ENCODE measurements around the gene COMMD9. TPM values are rescaled to one million over a fixed set of nuclear protein-coding genes. Genes with fewer than 3 reads are reported as not detected.

COMMD9 gene
- total RNA-seq, 1 experiment from 2014 or later: 70.8 TPM

DNA sequence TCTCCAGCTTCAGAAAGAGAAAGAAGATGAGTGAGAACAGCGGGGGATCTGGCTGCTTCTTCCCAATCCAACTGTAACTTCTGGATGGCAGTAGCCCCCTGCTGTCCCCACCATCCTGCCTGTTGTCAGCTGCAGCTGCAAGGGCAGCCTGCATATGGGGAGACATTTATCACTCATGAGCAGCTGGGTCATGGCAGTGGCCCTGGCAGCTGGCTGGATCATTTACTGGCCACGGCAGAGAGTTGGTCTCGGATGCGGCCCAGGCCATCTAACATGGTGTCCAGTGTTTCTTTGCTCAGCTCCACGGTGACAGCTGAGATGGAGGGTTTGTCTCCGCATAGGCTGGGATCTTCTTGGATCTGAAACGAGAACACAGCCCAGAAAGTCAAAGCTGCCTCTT is 14.8 kb downstream of the COMMD9 start:
- Histone ChIP-seq H3K27me3 (ENCODE audit: low read length) (no peaks in the 10 kb centered on the region), H3F3A (ENCODE audit: low read length, unreplicated experiment) (no peaks in the 10 kb centered on the region), H3K4me3 (ENCODE audit: low read length) (no peak overlapping the region), H3K27ac (ENCODE audit: low read length) (no peak overlapping the region), H3K79me2 (ENCODE audit: low read length) (no peaks in the 10 kb centered on the region), H3K36me3 (ENCODE audit: low read depth, low read length) (no peaks in the 10 kb centered on the region), H3K9me2 (replicated peaks; ENCODE audit: low read length) (no peaks in the 10 kb centered on the region), H3K9ac (ENCODE audit: low read length) (no peak overlapping the region), H4K20me1 (ENCODE audit: low read length) (no peaks in the 10 kb centered on the region), H3K9me3 (ENCODE audit: low read length) (no peaks in the 10 kb centered on the region), H2AFZ (ENCODE audit: low read length) (no peak overlapping the region), H3K4me1 (ENCODE audit: insufficient read depth, low read length) (no peaks in the 10 kb centered on the region), H3K4me2 (ENCODE audit: low read length) (no peak overlapping the region)
- no TSS peak for BruUV-seq (replicated peaks)
- DNase-seq: no peak
- intact Hi-C loops (cut with micrococcal nuclease): no loop called here
- TF ChIP-seq EZH2phosphoT487 (IDR thresholded peaks at IDR 0.05; ENCODE audit: borderline replicate concordance, low read length) (no peak), EZH2 (IDR thresholded peaks at IDR 0.05; ENCODE audit: low read length, unreplicated experiment) (no peak)
- TF ChIP-seq, protein P1, sequence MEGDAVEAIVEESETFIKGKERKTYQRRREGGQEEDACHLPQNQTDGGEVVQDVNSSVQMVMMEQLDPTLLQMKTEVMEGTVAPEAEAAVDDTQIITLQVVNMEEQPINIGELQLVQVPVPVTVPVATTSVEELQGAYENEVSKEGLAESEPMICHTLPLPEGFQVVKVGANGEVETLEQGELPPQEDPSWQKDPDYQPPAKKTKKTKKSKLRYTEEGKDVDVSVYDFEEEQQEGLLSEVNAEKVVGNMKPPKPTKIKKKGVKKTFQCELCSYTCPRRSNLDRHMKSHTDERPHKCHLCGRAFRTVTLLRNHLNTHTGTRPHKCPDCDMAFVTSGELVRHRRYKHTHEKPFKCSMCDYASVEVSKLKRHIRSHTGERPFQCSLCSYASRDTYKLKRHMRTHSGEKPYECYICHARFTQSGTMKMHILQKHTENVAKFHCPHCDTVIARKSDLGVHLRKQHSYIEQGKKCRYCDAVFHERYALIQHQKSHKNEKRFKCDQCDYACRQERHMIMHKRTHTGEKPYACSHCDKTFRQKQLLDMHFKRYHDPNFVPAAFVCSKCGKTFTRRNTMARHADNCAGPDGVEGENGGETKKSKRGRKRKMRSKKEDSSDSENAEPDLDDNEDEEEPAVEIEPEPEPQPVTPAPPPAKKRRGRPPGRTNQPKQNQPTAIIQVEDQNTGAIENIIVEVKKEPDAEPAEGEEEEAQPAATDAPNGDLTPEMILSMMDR (conservative IDR thresholded peaks at IDR 0.05; ENCODE audit: low read depth, low read length): no peak
- CTCF ChIA-PET: no interaction called here
- POLR2A ChIA-PET (ENCODE audit: unreplicated experiment): no interaction called here
- ATAC-seq: no peak

GRCh38 chr11:36273110-36273509 is 16.1 kb downstream of the COMMD9 start:
- H3K4me3 ChIP-seq (ENCODE audit: low read length): no peak overlapping the region
- H3K79me2 ChIP-seq (ENCODE audit: low read length): no peaks in the 10 kb centered on the region
- H4K20me1 ChIP-seq (ENCODE audit: low read length): no peaks in the 10 kb centered on the region
- POLR2A ChIA-PET (ENCODE audit: unreplicated experiment): no interaction called here
- TF ChIP-seq EZH2phosphoT487 (IDR thresholded peaks at IDR 0.05; ENCODE audit: borderline replicate concordance, low read length): no peak
- H3K4me2 ChIP-seq (ENCODE audit: low read length): no peak overlapping the region
- H3K27me3 ChIP-seq (ENCODE audit: low read length): no peaks in the 10 kb centered on the region
- ATAC-seq: no peak
- no peaks in the 10 kb centered on the region for H3K36me3 ChIP-seq (ENCODE audit: low read depth, low read length)
- CTCF ChIA-PET: no interaction called here
- no peaks in the 10 kb centered on the region for H3K4me1 ChIP-seq (ENCODE audit: insufficient read depth, low read length)
- no peaks in the 10 kb centered on the region for H3F3A ChIP-seq (ENCODE audit: low read length, unreplicated experiment)
- H2AFZ ChIP-seq (ENCODE audit: low read length): no peak overlapping the region
- no TSS peak for BruUV-seq (replicated peaks)
- H3K27ac ChIP-seq (ENCODE audit: low read length): no peak overlapping the region
- H3K9me3 ChIP-seq (ENCODE audit: low read length): no peaks in the 10 kb centered on the region
- no peaks in the 10 kb centered on the region for H3K9me2 ChIP-seq (replicated peaks; ENCODE audit: low read length)
- no peak overlapping the region for H3K9ac ChIP-seq (ENCODE audit: low read length)
- DNase-seq: no peak
- intact Hi-C loops (cut with micrococcal nuclease): no loop called here

DNA sequence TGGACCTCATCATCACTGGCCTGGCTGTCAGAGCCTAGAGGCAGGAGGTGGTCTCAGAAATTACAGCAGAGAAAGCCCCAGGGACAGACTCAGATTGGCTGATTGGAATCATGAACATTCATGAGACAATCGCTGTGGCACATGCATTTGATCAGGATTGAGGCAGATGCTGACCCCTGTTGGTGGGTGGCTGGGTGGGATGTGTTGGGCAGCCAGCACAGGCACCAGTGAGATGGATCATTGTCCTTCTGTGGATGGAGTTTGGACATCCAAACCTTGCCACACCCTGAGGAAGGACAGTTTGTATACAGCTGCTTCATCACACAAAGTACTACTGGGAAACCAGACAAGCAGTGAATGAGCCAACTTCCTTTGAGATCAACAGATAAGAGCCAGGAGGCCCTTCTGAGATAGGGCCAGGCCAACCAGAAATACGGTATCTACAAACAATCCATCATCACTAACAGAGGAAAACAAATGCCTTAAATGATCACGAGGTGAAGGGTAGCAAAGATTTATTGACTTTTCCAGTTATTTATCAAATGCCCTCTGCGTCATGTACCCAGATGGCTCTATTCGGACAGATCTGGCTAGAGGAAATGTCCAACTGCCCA is 17.3 kb downstream of the COMMD9 start:
- Histone ChIP-seq H3F3A (ENCODE audit: low read length, unreplicated experiment) (no peaks in the 10 kb centered on the region), H3K36me3 (ENCODE audit: low read depth, low read length) (no peaks in the 10 kb centered on the region), H4K20me1 (ENCODE audit: low read length) (no peaks in the 10 kb centered on the region), H3K4me1 (ENCODE audit: insufficient read depth, low read length) (no peaks in the 10 kb centered on the region), H2AFZ (ENCODE audit: low read length) (no peak overlapping the region), H3K4me2 (ENCODE audit: low read length) (no peak overlapping the region), H3K79me2 (ENCODE audit: low read length) (no peaks in the 10 kb centered on the region), H3K4me3 (ENCODE audit: low read length) (no peak overlapping the region), H3K9me2 (replicated peaks; ENCODE audit: low read length) (no peaks in the 10 kb centered on the region), H3K27ac (ENCODE audit: low read length) (no peak overlapping the region), H3K9me3 (ENCODE audit: low read length) (no peaks in the 10 kb centered on the region), H3K9ac (ENCODE audit: low read length) (no peak overlapping the region), H3K27me3 (ENCODE audit: low read length) (no peaks in the 10 kb centered on the region)
- no peak for ATAC-seq
- TF ChIP-seq EZH2 (IDR thresholded peaks at IDR 0.05; ENCODE audit: low read length, unreplicated experiment): no peak
- no peak for TF ChIP-seq EZH2phosphoT487 (IDR thresholded peaks at IDR 0.05; ENCODE audit: borderline replicate concordance, low read length)
- TF ChIP-seq, protein P1 (conservative IDR thresholded peaks at IDR 0.05; ENCODE audit: low read depth, low read length): peak; percentile 20; the same call in 1 of the 2 replicates
- ChIA-PET POLR2A (ENCODE audit: unreplicated experiment) (no interaction called here), CTCF (no interaction called here)
- BruUV-seq (replicated peaks): no TSS peak
- intact Hi-C loops (cut with micrococcal nuclease): no loop called here
- DNase-seq: peak; percentile 20
